GM18861 (cell line): ENCODE data around the gene FGR.

Source experiments
- ATAC-seq: cut with Tn5 transposase; IDR thresholded peaks from one replicate; pipeline ENCODE4 v1.9.1; 2021; ENCODE audit not compliant: unreplicated experiment

Gene FGR

DNA sequence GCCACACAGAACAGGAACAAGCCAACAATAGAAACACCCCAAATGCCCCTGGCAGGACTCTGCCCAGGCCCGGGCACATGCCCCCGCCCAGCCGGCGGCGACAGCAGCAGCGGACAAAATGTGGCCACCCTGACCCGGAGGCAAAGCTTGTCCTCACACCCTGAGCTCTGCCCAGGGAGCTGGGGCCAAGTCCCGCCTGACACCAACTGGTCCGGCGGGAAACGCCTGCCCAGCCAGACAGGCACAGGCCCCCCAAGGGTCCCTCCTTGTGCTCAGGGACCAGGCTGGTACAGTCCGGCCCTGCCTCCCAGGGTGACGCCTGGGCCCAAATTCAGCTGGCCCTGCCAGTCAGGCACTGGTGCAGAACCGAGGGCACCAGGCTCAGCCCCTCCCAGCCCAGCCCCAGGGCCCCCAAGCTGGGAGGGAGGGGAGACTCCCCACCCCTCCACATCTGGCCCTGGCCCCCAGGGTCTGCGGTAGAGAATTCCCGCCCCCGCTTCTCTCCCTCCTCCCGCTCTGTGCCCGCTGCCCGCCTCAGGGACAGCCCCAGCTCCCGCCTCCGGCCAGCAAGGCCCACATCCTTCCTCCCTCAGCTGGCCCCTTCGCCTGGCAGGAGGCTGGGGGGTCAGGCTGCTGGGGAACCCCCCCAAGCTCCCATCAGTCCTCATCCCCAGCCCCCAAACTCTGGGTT is 33.1 kb downstream of the FGR start:
- ATAC-seq, result no peak

- ATAC-seq, result no peak
Observed at GRCh38 chr1:27601321-27601770, 33.6 kb downstream of the FGR start.

GRCh38 chr1:27600498-27601175 is 34.3 kb downstream of the FGR start:
- ATAC-seq, result no peak

DNA sequence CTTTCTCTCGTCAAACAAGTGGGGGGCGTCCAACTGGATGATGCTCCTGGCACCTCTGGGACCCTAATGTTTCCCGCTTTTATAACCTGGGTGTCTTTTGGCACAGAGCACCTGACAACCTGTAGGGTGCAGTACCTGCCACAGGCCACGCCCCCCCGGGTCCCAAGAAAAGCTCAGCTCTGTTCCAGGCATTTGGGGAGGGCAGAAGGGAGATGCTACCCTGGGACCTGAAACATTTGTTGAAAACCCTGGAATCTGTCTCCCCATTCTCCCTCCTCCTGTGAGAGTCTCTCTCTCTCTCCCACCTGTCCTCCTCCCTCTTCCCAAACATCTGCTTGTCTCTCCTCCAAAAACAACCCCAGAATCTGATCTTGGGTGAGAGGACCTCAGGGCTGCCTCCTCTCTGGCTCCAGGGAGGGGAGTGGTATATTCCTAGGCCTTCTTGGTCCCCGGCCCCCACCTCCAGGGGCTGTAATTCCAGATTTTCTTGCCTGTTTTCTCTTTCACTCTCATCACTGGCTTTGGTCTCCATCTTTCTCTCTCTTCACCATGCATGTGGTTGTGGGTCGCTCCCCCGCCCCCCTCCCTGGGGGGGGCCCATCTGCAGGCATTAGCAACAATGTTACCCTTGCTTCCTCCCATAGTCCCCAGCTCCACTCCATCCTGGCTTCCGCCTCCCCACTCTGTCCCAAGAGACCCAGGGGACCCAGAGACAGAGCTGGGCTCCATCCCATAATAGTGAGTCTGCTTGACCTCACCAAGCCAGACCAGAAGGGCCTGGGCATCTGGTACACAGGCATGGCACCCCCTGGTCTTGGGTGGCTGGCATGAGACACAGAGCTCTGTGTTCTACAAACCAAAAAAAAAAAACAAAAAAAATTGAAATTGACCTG is 35.1 kb downstream of the FGR start:
- ATAC-seq, result no peak

DNA sequence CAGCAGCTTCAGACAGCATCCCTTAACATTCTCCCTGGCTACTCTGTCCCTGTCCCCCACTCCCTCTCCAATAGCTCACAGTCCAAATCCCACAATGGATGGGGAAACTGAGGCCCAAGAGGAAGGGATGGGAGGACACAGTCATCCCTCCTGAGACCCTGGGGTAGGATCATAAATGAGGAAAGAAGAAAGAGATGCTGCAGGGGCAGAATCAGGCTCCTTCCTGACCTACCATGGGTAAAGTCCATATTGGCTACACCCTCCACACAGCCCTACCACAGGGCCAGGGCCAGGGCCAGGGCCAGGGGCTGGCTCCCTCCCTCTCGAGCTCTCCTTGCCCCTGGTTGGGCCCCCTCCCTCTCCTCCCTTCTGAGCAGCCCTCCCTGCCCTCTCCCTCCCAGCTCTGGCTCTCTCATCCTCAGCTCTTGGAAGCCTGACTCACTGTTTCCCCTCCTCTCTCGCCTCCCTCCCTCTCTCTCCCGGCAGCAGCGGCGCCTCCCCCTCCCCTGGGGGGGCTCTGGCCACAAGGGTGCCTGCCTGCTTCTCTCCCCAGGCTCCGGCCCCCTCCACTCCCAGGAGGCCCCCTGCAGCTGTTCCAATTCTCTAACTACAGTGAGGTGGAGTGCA is 36.0 kb downstream of the FGR start:
- ATAC-seq, result no peak

DNA sequence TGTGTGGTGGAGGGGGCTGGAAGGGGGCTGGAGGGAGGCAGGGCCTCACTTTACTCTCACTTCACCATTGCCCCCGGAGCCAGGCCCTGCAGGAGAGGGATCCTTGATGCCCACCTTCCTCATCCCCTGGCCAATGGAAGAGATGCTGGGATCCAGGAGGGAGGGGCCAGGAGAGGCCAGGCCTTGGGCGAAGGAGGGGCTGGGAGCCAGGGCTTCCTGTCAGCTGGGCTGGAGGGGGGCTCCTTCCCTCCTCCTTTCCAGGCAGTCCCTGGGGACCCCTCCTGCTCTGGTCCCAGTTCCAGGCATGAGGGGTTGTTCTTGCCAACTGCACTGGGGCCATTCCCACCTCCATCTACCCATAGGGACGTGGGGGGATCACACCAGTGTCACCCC is 36.7 kb downstream of the FGR start:
- no peak for ATAC-seq

DNA sequence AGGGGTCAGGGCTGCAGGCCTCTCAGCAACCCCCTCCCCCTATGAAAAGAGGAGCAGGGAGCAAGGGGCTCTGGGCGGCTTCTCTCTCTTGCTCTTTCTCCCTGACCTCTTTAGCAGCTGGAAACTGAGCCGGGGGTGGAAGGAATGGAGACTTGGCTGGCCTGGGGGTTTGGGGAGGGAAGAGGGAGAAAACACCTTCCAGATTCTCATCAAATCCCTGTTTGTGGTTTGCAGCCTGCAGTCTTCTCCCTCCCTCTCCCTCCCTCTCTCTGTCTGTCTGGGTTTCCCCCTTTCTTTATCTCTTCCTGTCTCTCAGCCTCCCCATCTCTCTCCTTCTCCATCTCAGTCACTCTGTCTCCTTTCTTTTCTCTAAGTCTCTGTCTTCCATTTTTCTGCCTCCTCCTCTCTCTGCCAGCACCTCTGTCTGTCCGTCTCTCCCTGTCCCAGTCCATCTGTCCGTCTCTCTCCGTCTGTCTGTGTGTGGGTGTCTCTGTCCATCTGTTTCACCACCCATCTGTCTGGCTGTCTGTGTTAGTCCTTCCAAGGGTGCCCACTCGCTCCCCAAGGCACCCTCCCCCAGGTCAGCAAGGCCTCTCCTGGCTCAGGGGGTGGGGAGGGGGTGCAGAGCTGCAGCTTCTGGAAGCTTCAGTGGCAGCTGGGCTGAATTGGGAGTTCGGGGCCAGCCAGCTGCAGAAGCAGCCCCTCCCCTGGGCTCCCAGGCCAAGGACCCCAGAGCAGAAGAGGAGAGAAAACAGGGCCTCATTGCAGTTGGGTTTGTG is 37.3 kb downstream of the FGR start:
- no peak for ATAC-seq

GRCh38 chr1:27596986-27597385 is 38.0 kb downstream of the FGR start:
- ATAC-seq, result no peak

DNA sequence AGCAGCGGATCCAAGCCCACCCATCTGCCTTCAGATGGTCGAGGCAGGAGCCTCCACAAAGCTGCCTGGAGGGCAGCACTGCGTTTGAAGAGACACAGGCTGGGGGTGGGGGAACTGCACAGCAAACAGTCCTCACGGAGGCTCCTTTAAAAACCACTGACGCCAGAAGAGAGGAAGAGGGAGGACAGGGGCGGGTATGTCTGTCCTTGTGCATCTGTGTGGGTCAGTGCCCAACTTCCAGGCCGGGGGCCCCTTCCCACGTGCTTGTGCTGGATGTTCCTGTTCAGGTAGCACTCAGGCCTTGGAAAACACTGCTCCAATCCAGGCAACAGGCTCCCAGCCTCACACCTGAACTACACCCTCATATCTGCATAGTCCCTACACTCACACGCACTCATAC is 38.7 kb downstream of the FGR start:
- ATAC-seq, result no peak

GRCh38 chr1:27595597-27595996 is 39.4 kb downstream of the FGR start:
- no peak for ATAC-seq

DNA sequence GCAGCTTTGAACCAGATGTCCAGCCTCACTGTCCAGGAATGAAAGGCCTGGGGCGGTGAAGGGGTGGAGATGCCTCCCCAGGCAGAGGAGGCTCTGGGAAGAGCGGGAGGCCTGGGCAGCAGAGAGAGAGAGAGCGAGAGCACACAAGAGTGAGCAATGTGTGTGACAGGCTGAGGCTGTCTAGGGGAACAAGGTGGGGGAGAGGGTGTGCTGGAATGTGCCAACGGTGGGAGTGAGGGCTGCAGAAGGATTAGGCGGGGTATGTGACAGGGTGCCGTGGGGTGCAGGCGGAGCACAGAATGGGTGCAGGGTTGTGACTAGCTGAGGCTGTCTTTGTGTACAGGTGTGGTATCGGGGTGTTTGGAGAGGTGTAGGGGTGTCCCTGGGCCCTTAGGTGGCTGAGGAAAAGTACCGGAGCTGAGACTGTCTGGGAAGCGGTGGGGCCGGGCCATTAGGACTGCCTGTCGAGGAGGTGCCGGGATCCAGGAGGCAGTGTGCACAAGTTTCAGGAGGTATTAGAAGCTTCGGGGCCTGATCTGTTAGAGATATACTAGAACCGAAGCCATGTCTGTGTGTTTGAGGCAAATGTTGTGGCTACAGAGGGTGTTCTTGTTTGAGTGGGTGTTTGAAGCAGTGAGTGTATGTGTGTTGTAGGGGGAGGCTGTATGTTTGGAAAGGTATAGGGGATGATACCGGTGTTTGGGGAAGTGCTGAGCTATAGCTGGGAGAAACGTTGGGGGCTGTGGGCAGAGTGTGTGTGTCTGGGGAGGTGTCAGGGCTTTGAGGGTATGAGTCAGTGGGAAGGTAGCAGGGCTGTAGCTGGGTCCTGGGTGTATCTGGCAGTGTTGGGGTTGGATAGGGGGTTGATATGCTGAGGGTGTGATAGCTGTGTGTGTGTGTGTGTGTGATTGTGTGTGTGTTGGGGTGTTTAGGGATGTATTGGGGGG is 40.1 kb downstream of the FGR start:
- no peak for ATAC-seq

GRCh38 chr1:27593678-27594563 is 41.1 kb downstream of the FGR start:
- no peak for ATAC-seq

DNA sequence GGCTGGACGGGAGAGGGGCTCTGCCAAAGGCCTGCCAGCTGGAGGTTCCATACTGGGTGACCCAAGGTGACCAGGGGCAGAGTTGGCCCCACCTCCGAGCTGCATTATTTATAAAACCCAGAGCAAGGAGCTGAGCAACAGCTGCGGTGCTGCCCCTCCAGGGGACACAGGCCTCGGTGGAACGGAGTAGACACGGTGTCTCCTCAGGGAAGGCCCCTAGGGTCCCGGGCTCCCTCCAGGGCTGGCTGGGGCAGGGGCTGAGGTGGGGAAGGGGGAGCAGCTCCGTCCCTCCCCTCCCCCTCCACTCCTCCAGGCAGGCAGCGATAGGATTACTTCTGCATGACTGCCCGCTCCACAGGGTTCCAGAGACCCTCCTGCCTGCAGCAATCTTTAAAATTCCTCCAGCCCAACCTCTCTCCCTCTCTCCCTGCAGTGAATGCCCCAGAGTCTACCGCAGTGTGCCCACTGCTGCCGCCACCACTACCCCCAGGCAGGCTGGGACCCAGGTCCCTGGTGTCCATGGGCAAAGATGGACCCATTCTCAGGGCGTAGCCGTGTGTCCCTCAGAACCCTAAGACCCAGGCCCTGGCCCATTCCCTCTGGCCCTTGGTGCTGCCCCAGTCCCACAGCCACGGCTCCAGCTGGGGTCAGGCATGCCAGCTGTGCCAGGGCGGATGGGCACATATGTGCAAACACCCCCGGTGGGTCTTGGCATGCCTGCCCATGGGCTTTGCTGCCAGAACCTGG is 41.9 kb downstream of the FGR start:
- no peak for ATAC-seq

GRCh38 chr1:27592232-27592930 is 42.6 kb downstream of the FGR start:
- ATAC-seq, result no peak

DNA sequence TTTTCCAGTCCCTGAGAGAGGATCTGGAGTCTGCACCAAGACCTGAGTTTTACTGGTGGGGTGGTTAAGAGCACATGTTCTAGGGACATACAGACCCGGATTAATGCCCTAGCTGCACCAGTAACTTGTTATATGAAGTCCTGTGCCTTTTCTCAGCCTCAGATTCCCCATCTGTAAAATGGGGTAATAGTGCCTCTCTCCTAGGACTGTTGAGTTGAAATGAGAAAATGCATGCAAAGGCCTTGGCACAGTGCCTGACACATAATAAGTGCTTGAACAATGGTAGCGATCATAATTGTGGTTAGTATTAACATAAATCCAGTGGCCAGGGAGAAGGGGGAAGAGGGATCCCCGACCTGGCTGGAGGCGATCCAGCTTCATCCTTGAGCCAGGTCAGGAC is 43.4 kb downstream of the FGR start:
- ATAC-seq, result no peak

DNA sequence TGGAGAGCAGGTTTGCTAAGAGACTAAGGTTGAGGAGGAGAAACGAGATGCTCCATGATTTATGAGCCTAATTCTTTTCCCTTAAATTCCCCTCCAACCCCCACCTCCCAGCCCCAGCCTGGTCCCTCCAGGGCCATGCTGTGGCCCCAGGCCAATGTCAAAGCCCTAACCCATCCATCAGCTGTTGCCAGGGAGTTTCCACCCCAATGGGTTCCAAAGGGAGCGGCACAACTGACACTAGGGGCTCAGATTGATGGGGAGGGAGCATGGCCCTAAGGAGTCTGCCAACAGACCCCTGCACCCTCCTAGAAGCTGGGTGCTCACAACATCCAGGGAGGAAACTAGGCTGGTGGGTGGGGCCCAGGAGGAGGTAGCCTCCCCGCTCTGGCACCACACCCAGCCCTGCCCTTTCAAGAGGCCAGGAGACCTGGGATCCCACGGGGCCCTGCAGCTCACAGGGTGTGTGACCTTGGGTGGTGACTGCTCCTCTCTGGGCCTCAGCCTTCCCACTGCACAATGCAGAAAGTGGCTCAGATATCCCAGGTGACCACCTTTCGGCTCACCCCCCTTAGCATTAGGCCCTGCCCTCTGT is 44.0 kb downstream of the FGR start:
- ATAC-seq, result no peak
